Measurements from ENCODE around the gene PKMYT1. TPM values are rescaled to one million over a fixed set of nuclear protein-coding genes. Genes with fewer than 3 reads are reported as not detected.

PKMYT1 gene
- total and polyA plus RNA-seq, 9 of the 15 experiments (the other 6 are each of a cell fraction or from before 2014, with no cell fraction given): 8.7 to 201 (median 37.8) TPM

GRCh38 chr16:3022208-3022683 is 42.0 kb upstream of the PKMYT1 start:
- Histone ChIP-seq H3K9me1 (ENCODE audit: control insufficient read depth, insufficient read depth, low read length) (peaks cover 2% of the 10 kb centered on the region), H3K27ac (ENCODE audit: extremely low read depth, low read depth, low read length) (peak overlapping the region; percentile 90), H3K4me3 (peak overlapping the region; percentile 82), H3K36me3 (ENCODE audit: control insufficient read depth, insufficient read depth, low read length) (peaks cover 36% of the 10 kb centered on the region; the same call in 2 of the 3 replicates), H3K79me2 (ENCODE audit: control insufficient read depth, insufficient read depth, low read length) (peaks cover 42% of the 10 kb centered on the region), H3K9me3 (replicated peaks; ENCODE audit: control insufficient read depth, insufficient read depth, low read depth, low read length) (no peaks in the 10 kb centered on the region), H3K27me3 (ENCODE audit: control insufficient read depth in 2 of 2, insufficient read depth in 2 of 2, low read length in 2 of 2) (no peaks in the 10 kb centered on the region), H3K4me1 (replicated peaks in 1 of 2; ENCODE audit: control insufficient read depth in 2 of 2, insufficient read depth in 2 of 2, low read length in 2 of 2) (peaks cover 29 to 87% of the 10 kb centered on the region in 2 experiments), H3K4me2 (ENCODE audit: insufficient read depth, low read length) (peak overlapping the region; percentile 83), H2AFZ (ENCODE audit: low read depth, low read length) (no peak overlapping the region), H3K9ac (ENCODE audit: insufficient read depth in 1 of 2, low read depth in 2 of 2, low read length in 2 of 2) (peak overlapping the region; percentile 88 to 95), H4K20me1 (replicated peaks; ENCODE audit: control insufficient read depth, insufficient read depth, low read length) (peaks cover 28% of the 10 kb centered on the region)
- DNase-seq (ENCODE audit: extremely low read depth in 1 of 4, low spot score in 3 of 4): peak; percentile 50 to 92 (median 67)
- FAIRE-seq: peak; percentile 93
- peak; percentile 67 for ATAC-seq
- in situ Hi-C loops (cut with MboI): no loop called here
- POLR2A ChIA-PET: interaction anchor here (0.6 to 2.7 kb wide), 9 partner anchors 9 to 554 kb away, joined by 3 to 13 read pairs (median 3); partner anchors contain the start of gene FLYWCH1
- CTCF ChIA-PET (ENCODE audit: low intra/inter-chr PET ratio): no interaction called here
- intact Hi-C loops (cut with micrococcal nuclease): loop anchor here (10.0 kb wide), 1 partner anchor 57 kb away; the partner anchor contains the start of genes KREMEN2 and PAQR4
- WGBS (ENCODE audit: insufficient coverage, low coverage, missing lambda C conversion rate): under 1% methylated on average over 8 of the region's 8 CpGs
- no TSS peak for BruUV-seq (replicated peaks)
- TF ChIP-seq ELF1 (tag; IDR thresholded peaks at IDR 0.05) (no peak), ZKSCAN3 (CRISPR knock-in tag; IDR thresholded peaks at IDR 0.05) (no peak), ILF3 (IDR thresholded peaks at IDR 0.05; ENCODE audit: borderline replicate concordance) (no peak), SP1 (CRISPR knock-in tag; IDR thresholded peaks at IDR 0.05) (no peak), RAD21 (CRISPR knock-in tag; conservative IDR thresholded peaks at IDR 0.05 in 1 of 2, IDR thresholded peaks at IDR 0.05 in 1 of 2) (no peak), OTX1 (CRISPR knock-in tag; IDR thresholded peaks at IDR 0.05) (no peak), ZNF639 (CRISPR knock-in tag; conservative IDR thresholded peaks at IDR 0.05 in 1 of 2, IDR thresholded peaks at IDR 0.05 in 1 of 2) (no peak), YY1 (IDR thresholded peaks at IDR 0.05; ENCODE audit: borderline replicate concordance in 1 of 3, control insufficient read depth in 1 of 3, extremely low read depth in 1 of 3, insufficient read depth in 3 of 3, insufficient read length in 1 of 3, insufficient replicate concordance in 2 of 3, low read depth in 1 of 3, low read length in 2 of 3) (no peak), NEUROD1 (IDR thresholded peaks at IDR 0.05; ENCODE audit: borderline replicate concordance, low read depth, low read length, partially characterized antibody) (peak; percentile 66), AFF4 (CRISPR knock-in tag; IDR thresholded peaks at IDR 0.05) (no peak)
- TF ChIP-seq, protein P1, sequence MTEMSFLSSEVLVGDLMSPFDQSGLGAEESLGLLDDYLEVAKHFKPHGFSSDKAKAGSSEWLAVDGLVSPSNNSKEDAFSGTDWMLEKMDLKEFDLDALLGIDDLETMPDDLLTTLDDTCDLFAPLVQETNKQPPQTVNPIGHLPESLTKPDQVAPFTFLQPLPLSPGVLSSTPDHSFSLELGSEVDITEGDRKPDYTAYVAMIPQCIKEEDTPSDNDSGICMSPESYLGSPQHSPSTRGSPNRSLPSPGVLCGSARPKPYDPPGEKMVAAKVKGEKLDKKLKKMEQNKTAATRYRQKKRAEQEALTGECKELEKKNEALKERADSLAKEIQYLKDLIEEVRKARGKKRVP (CRISPR knock-in tag; IDR thresholded peaks at IDR 0.05): no peak
- TF ChIP-seq, protein P2, sequence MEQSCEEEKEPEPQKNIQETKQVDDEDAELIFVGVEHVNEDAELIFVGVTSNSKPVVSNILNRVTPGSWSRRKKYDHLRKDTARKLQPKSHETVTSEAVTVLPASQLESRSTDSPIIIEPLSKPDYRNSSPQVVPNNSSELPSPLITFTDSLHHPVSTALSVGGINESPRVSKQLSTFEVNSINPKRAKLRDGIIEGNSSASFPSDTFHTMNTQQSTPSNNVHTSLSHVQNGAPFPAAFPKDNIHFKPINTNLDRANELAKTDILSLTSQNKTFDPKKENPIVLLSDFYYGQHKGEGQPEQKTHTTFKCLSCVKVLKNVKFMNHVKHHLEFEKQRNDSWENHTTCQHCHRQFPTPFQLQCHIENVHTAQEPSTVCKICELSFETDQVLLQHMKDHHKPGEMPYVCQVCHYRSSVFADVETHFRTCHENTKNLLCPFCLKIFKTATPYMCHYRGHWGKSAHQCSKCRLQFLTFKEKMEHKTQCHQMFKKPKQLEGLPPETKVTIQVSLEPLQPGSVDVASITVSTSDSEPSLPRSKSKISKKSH (CRISPR knock-in tag; IDR thresholded peaks at IDR 0.05): no peak
